HG03378 (cell line): ENCODE data around the gene RTL10.

Experiments
- ATAC-seq: cut with Tn5 transposase; IDR thresholded peaks from one replicate; pipeline ENCODE4 v1.9.1; 2021; ENCODE audit warnings: mild to moderate bottlenecking, moderate library complexity; ENCODE audit not compliant: unreplicated experiment

The RTL10 gene

GRCh38 chr22:19825904-19826618 is 28.6 kb downstream of the RTL10 start:
- no peak for ATAC-seq

GRCh38 chr22:19824926-19825339 is 29.7 kb downstream of the RTL10 start:
- ATAC-seq = no peak

- no peak for ATAC-seq
Observed at GRCh38 chr22:19824212-19824925, 30.3 kb downstream of the RTL10 start.

GRCh38 chr22:19823902-19824211 is 30.8 kb downstream of the RTL10 start:
- no peak for ATAC-seq

- ATAC-seq = no peak
Observed at GRCh38 chr22:19823191-19823901, 31.3 kb downstream of the RTL10 start.

GRCh38 chr22:19822301-19823117 is 32.2 kb downstream of the RTL10 start:
- no peak for ATAC-seq

GRCh38 chr22:19821523-19822300 is 33.0 kb downstream of the RTL10 start:
- no peak for ATAC-seq

- no peak for ATAC-seq
Observed at GRCh38 chr22:19820880-19821522, 33.7 kb downstream of the RTL10 start.

GRCh38 chr22:19819911-19820879 is 34.5 kb downstream of the RTL10 start:
- ATAC-seq = no peak

GRCh38 chr22:19819208-19819910 is 35.3 kb downstream of the RTL10 start:
- no peak for ATAC-seq

- no peak for ATAC-seq
Observed at GRCh38 chr22:19818324-19819207, 36.1 kb downstream of the RTL10 start.

GRCh38 chr22:19816372-19817119 is 38.1 kb downstream of the RTL10 start:
- ATAC-seq = no peak

GRCh38 chr22:19815823-19816290 is 38.8 kb downstream of the RTL10 start:
- no peak for ATAC-seq

GRCh38 chr22:19815093-19815822 is 39.4 kb downstream of the RTL10 start:
- ATAC-seq = no peak

- no peak for ATAC-seq
Observed at GRCh38 chr22:19814428-19814827, 40.2 kb downstream of the RTL10 start.

- no peak for ATAC-seq
Observed at GRCh38 chr22:19812910-19813309, 41.8 kb downstream of the RTL10 start.
